KMS-11 (cell line): ENCODE data around the gene NBL1.

Experiments used
- H2AFZ ChIP-seq: fragments of 200-600 bp; sonication (generic); 2 replicates; pipeline ENCODE4 v1.6.1; 2016; ENCODE audit warnings: antibody characterized with exemption, mixed run types, low read depth
- H3K27ac ChIP-seq: fragments of 200-600 bp; sonication (generic); 2 replicates; pipeline ENCODE4 v1.6.1; 2016; ENCODE audit warnings: mild to moderate bottlenecking, mixed run types
- H3K27me3 ChIP-seq: fragments of 200-600 bp; sonication (generic); 2 replicates; pipeline ENCODE4 v1.6.1; 2017; ENCODE audit warnings: mild to moderate bottlenecking, low read depth, mixed run types, moderate library complexity; ENCODE audit not compliant: insufficient read depth
- H3K36me3 ChIP-seq: fragments of 200-600 bp; sonication (generic); 2 replicates; pipeline ENCODE4 v1.6.1; 2017; ENCODE audit warnings: mild to moderate bottlenecking, mixed run types; ENCODE audit not compliant: insufficient read depth
- H3K4me1 ChIP-seq: fragments of 200-600 bp; sonication (generic); 2 replicates; pipeline ENCODE4 v1.6.1; 2016; ENCODE audit warnings: mild to moderate bottlenecking, low read depth, mixed run types; ENCODE audit not compliant: poor library complexity, severe bottlenecking
- H3K4me2 ChIP-seq: fragments of 200-600 bp; sonication (generic); 2 replicates; pipeline ENCODE4 v1.7.0; 2016; ENCODE audit warnings: mild to moderate bottlenecking, mixed run types
- H3K4me3 ChIP-seq: fragments of 200-600 bp; sonication (generic); IDR thresholded peaks from 2 replicates; pipeline ENCODE4 v1.6.1; 2017; ENCODE audit warnings: low read depth, low read length, mixed read lengths; ENCODE audit not compliant: insufficient read depth
- H3K79me2 ChIP-seq: fragments of 200-600 bp; sonication (generic); 2 replicates; pipeline ENCODE4 v1.6.1; 2016; ENCODE audit warnings: low read depth, mixed run types; ENCODE audit not compliant: insufficient read depth
- H3K9ac ChIP-seq: fragments of 200-600 bp; sonication (generic); 2 replicates; pipeline ENCODE4 v1.6.1; 2016; ENCODE audit warnings: mild to moderate bottlenecking, mixed run types
- H4K20me1 ChIP-seq: fragments of 200-600 bp; sonication (generic); 2 replicates; pipeline ENCODE4 v1.6.1; 2016; ENCODE audit warnings: mild to moderate bottlenecking, mixed run types; ENCODE audit not compliant: insufficient read depth
- CTCF ChIP-seq: fragments of 200-600 bp; sonication (generic); conservative IDR thresholded peaks from 2 replicates; pipeline ENCODE4 v1.6.1; 2017; ENCODE audit warnings: low read depth, mild to moderate bottlenecking, antibody characterized with exemption, low read length, moderate library complexity, mixed read lengths

The NBL1 gene

GRCh38 chr1:19608232-19608631, 35.9 kb upstream of the NBL1 start:
- Histone ChIP-seq H4K20me1 (peaks cover 44% of the 10 kb centered on the region), H3K9ac (no peak overlapping the region), H3K4me1 (peaks cover 23% of the 10 kb centered on the region), H3K27me3 (no peaks in the 10 kb centered on the region), H3K79me2 (peaks cover 61% of the 10 kb centered on the region; the same call in 1 of the 2 replicates), H2AFZ (no peak overlapping the region), H3K36me3 (no peaks in the 10 kb centered on the region), H3K27ac (no peak overlapping the region), H3K4me2 (no peak overlapping the region), H3K4me3 (no peak overlapping the region)
- TF ChIP-seq CTCF, result no peak

GRCh38 chr1:19610282-19610981, 33.7 kb upstream of the NBL1 start:
- Histone ChIP-seq H3K79me2 (peaks cover 39% of the 10 kb centered on the region; the same call in 1 of the 2 replicates), H3K4me2 (no peak overlapping the region), H2AFZ (no peak overlapping the region), H3K27me3 (no peaks in the 10 kb centered on the region), H3K9ac (no peak overlapping the region), H3K4me1 (peaks cover 21% of the 10 kb centered on the region), H4K20me1 (peaks cover 30% of the 10 kb centered on the region), H3K27ac (no peak overlapping the region), H3K36me3 (no peaks in the 10 kb centered on the region), H3K4me3 (no peak overlapping the region)
- TF ChIP-seq CTCF, result no peak

GRCh38 chr1:19612530-19612929, 31.6 kb upstream of the NBL1 start:
- H3K9ac ChIP-seq, result no peak overlapping the region
- no peaks in the 10 kb centered on the region for H3K36me3 ChIP-seq
- H3K4me2 ChIP-seq, result no peak overlapping the region
- H3K4me1 ChIP-seq, result no peaks in the 10 kb centered on the region
- peaks cover 10% of the 10 kb centered on the region for H4K20me1 ChIP-seq
- no peak overlapping the region for H3K4me3 ChIP-seq
- H3K79me2 ChIP-seq, result peaks cover 24% of the 10 kb centered on the region; the same call in 1 of the 2 replicates
- H3K27ac ChIP-seq, result no peak overlapping the region
- no peak for TF ChIP-seq CTCF
- H2AFZ ChIP-seq, result no peak overlapping the region
- no peaks in the 10 kb centered on the region for H3K27me3 ChIP-seq

GRCh38 chr1:19613171-19613703, 30.9 kb upstream of the NBL1 start:
- H3K4me2 ChIP-seq, result no peak overlapping the region
- no peak overlapping the region for H3K4me3 ChIP-seq
- H4K20me1 ChIP-seq, result peaks cover 8% of the 10 kb centered on the region; the same call in 1 of the 2 replicates
- no peak overlapping the region for H3K9ac ChIP-seq
- TF ChIP-seq CTCF, result no peak
- H3K4me1 ChIP-seq, result no peaks in the 10 kb centered on the region
- no peak overlapping the region for H2AFZ ChIP-seq
- no peaks in the 10 kb centered on the region for H3K36me3 ChIP-seq
- no peak overlapping the region for H3K27ac ChIP-seq
- H3K27me3 ChIP-seq, result no peaks in the 10 kb centered on the region
- H3K79me2 ChIP-seq, result peaks cover 17% of the 10 kb centered on the region; the same call in 1 of the 2 replicates
